ENCODE measurements around the gene S100A1. TPM values are rescaled to one million over a fixed set of nuclear protein-coding genes. Genes with fewer than 3 reads are reported as not detected.
"Not testable (repeated sequence)": the region's sequence is repeated elsewhere in the genome, so short reads cannot be mapped to it uniquely, and the experiment has no call there.

S100A1 gene
- total RNA-seq, 1 donor from 2014 or later: not detected

DNA sequence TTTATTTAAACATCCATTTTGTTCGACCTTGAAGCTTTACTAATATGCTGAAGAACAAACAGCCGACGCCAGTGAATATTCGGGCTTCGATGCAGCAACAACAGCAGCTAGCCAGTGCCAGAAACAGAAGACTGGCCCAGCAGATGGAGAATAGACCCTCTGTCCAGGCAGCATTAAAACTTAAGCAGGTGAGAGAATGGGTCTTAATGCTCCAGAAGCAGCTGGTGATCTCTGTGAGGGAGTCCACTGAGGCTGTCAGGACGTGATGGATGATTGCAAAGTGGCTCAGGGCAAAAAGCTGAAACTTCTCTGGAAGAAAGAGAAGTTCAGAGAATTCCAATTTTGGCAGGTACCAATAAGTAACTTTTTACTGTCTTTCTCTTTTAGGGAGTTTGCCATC is 10.0 kb downstream of the S100A1 start:
- Histone ChIP-seq H3K36me3 (peaks cover 74% of the 10 kb centered on the region), H3K9me3 (no peaks in the 10 kb centered on the region), H3K27me3 (no peaks in the 10 kb centered on the region), H3K27ac (no peak overlapping the region), H3K4me1 (peaks cover 28% of the 10 kb centered on the region), H3K4me3 (no peak overlapping the region)
- ATAC-seq (no peak), DNase-seq (no peak)
- TF ChIP-seq, protein P1, sequence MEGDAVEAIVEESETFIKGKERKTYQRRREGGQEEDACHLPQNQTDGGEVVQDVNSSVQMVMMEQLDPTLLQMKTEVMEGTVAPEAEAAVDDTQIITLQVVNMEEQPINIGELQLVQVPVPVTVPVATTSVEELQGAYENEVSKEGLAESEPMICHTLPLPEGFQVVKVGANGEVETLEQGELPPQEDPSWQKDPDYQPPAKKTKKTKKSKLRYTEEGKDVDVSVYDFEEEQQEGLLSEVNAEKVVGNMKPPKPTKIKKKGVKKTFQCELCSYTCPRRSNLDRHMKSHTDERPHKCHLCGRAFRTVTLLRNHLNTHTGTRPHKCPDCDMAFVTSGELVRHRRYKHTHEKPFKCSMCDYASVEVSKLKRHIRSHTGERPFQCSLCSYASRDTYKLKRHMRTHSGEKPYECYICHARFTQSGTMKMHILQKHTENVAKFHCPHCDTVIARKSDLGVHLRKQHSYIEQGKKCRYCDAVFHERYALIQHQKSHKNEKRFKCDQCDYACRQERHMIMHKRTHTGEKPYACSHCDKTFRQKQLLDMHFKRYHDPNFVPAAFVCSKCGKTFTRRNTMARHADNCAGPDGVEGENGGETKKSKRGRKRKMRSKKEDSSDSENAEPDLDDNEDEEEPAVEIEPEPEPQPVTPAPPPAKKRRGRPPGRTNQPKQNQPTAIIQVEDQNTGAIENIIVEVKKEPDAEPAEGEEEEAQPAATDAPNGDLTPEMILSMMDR (IDR thresholded peaks at IDR 0.05): no peak
- intact Hi-C loops (cut with DNase I): no loop called here

DNA sequence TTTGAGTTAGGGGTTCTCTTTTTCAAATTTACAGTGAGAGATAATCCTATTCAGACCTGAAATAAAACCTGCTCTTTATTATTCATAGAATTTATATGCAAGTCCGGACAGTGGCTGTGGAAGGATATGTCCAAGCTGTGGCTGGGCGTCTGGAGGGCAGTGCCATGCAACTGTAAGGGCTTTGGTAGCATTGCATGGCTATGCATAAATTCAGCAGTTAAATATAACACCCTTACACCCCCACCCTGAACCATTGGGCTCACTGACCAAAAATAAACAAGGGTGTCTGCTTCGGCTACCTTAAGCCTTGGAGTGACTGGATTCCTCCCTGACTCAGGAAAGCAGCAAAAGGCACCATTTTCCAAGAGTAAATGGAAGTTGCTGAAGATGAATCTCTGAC is 11.0 kb downstream of the S100A1 start:
- peaks cover 36% of the 10 kb centered on the region for H3K4me1 ChIP-seq
- no peak for ATAC-seq

DNA sequence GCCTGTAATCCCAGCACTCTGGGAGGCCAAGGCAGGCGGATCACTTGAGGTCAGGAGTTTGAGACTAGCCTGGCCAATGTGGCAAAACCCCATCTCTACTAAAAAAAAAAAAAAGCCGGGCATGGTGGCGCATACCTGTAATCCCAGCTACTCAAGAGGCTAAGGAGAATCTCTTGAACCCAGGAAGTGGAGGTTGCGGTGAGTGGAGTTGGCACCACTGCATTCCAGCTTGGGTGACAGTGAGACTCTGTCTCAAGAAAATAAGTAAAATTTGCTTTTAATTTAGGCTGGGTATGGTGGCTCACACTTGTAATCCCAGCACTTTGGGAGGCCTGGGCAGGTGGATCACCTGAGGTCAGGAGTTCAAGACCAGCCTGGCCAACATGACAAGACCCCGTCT is 12.0 kb downstream of the S100A1 start:
- H3K27ac ChIP-seq; H3K9me3 ChIP-seq; intact Hi-C loops (cut with DNase I); DNase-seq; H3K27me3 ChIP-seq; H3K4me3 ChIP-seq: not testable (repeated sequence)
- peak; percentile 35 for ATAC-seq
- peaks cover 93% of the 10 kb centered on the region for H3K36me3 ChIP-seq
- H3K4me1 ChIP-seq: peaks cover 31% of the 10 kb centered on the region

More for the DNA sequence above, 11.0 kb downstream of the S100A1 start:
- Histone ChIP-seq H3K4me3 (no peak overlapping the region), H3K27me3 (no peaks in the 10 kb centered on the region), H3K36me3 (peaks cover 84% of the 10 kb centered on the region), H3K9me3 (no peaks in the 10 kb centered on the region), H3K27ac (no peak overlapping the region)
- intact Hi-C loops (cut with DNase I): no loop called here
- TF ChIP-seq, protein P1 (IDR thresholded peaks at IDR 0.05): no peak
- DNase-seq: no peak

DNA sequence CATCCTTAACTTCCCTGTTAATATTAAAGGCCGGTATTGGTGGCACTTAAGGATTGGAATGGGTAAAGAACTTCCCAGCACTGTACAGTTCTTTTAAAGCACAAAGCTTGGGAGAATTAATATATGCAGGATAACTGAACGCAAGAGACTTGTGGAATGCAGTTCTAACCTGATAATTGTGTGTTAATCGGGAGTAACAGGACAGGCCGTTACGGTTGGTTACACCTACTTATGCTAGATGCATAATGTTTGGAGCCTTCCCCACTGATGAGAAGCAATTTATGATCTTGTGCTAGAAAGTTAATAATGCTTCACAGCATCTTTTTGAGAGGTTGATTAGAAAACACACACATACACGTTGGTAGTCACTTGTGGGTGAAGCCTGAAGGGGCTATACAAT is 12.6 kb downstream of the S100A1 start:
- intact Hi-C loops (cut with DNase I): no loop called here

DNA sequence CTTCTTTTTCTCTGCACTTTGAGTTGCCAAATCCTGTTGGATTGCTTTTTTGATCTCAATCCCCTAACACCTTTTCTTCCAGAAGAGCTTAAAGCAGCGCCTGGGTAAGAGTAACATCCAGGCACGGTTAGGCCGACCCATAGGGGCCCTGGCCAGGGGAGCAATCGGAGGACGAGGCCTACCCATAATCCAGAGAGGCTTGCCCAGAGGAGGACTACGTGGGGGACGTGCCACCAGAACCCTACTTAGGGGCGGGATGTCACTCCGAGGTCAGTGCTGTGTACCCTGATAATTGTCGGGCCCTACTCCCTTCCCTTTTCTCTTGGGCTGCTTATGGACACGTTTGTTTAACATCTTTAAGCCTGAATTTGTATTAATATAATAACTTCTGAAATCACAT is 13.9 kb downstream of the S100A1 start:
- H3K27ac ChIP-seq: no peak overlapping the region
- DNase-seq: no peak

More for the DNA sequence above, 12.6 kb downstream of the S100A1 start:
- TF ChIP-seq, protein P1 (IDR thresholded peaks at IDR 0.05): no peak
- peaks cover 25% of the 10 kb centered on the region for H3K4me1 ChIP-seq
- no peaks in the 10 kb centered on the region for H3K9me3 ChIP-seq
- H3K4me3 ChIP-seq: no peak overlapping the region
- H3K27me3 ChIP-seq: no peaks in the 10 kb centered on the region
- DNase-seq: no peak
- ATAC-seq: no peak
- no peak overlapping the region for H3K27ac ChIP-seq
- peaks cover 100% of the 10 kb centered on the region for H3K36me3 ChIP-seq

DNA sequence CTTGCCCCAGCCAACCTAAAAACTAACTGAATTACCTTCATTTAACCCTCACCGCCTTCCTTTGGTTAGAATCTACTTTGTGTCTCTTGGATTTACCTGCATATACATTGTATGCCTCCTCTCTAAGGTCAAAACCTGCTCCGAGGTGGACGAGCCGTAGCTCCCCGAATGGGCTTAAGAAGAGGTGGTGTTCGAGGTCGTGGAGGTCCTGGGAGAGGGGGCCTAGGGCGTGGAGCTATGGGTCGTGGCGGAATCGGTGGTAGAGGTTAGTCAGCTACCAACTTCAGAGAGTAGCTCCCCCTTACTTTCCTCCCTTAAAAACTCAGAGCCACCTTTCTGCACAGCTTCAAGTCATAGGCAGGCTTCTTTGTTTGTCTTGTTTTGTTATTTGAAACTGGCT is 14.9 kb downstream of the S100A1 start:
- ATAC-seq (no peak), DNase-seq (no peak)
- H3K4me1 ChIP-seq: peaks cover 19% of the 10 kb centered on the region
- no peaks in the 10 kb centered on the region for H3K27me3 ChIP-seq
- H3K27ac ChIP-seq: no peak overlapping the region
- no peak overlapping the region for H3K4me3 ChIP-seq
- TF ChIP-seq, protein P1 (IDR thresholded peaks at IDR 0.05): no peak
- no peaks in the 10 kb centered on the region for H3K9me3 ChIP-seq
- H3K36me3 ChIP-seq: peaks cover 92% of the 10 kb centered on the region
- intact Hi-C loops (cut with DNase I): no loop called here

More for the DNA sequence above, 13.9 kb downstream of the S100A1 start:
- no peaks in the 10 kb centered on the region for H3K27me3 ChIP-seq
- H3K4me3 ChIP-seq: no peak overlapping the region
- ATAC-seq: no peak
- peaks cover 100% of the 10 kb centered on the region for H3K36me3 ChIP-seq
- H3K4me1 ChIP-seq: peaks cover 17% of the 10 kb centered on the region
- H3K9me3 ChIP-seq: no peaks in the 10 kb centered on the region
- TF ChIP-seq, protein P1 (IDR thresholded peaks at IDR 0.05): no peak
- intact Hi-C loops (cut with DNase I): no loop called here

All from upper lobe of right lung (tissue), 1 donor.